ENCODE data around the gene CAMKK2.
"Not testable (repeated sequence)": the region's sequence is repeated elsewhere in the genome, so short reads cannot be mapped to it uniquely, and the experiment has no call there.

CAMKK2 gene

DNA sequence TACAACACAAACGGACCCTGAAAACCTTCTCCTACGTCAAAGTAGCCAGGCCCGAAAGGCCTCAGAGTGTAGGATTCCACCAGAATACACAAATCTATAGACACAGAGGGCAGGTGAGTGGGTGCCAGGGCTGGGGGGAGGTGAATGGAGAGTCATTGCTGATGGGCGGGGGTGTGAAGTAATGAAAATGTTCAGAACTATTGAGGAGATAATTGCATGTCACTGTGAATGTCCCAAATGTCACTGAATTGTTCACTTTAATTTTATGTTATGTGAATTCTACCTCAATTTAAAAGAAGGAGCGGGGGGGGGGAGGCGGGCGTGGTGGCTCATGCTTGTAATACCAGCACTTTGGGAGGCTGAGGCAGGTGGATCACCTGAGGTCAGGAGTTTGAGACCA, 50.6 kb downstream of the CAMKK2 start:
- DNase-seq (ENCODE audit: low read depth): no peak

DNA sequence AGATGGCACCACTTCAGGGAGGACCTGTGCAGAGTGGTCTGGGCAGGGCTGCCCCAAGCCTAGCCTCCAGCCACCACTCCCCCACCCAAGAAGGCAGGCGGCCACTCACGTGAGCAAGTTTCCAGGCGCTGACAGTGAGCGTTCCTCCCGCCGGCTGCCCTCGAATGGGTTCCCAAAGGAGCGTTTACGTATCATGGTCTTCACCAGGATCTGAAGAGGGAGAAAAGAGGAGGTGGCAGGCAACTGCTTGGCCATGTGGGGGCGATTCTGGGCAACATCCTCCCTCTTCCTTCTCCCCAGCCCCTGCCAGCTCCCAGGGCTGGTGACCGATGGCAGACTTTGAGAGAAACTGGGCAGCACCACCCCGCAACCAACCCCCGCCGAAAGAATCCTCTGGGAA, 51.5 kb downstream of the CAMKK2 start:
- no peak for DNase-seq (ENCODE audit: low read depth)

DNA sequence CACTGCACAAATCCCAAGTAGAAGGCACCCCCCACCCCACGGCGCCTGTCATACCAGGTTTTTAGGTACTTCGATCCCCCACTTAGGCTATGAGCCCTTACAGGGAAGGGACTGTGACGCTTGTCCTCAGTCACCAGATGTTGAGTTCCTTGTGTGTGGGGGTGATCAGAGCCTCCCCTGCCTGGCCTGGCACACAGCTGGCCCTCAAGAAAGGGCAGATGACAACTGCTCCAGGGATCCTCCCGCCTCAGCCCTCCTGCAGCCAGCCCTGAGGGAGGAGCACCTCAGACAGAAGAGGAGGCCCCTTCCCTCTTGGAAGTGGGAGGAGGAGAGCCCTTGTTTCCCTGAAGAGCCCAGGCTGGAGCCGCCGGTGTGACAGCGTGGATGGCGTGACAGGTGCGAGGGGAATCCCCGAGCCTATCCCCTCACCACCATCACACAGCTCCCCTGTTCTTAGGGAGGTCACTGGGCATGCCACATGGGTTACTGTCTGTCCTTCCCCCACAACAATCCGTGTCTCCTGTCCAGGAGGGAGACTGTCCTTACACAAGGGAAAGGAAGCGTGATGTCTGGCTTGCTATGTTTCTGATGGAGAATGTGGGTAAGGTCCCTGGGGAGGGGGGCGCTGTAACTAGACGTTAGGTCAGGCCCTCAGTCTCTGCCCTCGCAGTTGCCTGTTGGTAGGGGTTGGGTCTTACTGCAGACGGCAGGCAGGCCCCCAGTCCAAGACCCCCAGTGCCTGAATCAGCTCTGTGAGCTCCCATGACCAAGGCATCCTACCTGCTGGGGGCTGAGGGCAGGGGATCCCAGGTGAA, 55.1 kb downstream of the CAMKK2 start:
- DNase-seq (ENCODE audit: low read depth): no peak

DNA sequence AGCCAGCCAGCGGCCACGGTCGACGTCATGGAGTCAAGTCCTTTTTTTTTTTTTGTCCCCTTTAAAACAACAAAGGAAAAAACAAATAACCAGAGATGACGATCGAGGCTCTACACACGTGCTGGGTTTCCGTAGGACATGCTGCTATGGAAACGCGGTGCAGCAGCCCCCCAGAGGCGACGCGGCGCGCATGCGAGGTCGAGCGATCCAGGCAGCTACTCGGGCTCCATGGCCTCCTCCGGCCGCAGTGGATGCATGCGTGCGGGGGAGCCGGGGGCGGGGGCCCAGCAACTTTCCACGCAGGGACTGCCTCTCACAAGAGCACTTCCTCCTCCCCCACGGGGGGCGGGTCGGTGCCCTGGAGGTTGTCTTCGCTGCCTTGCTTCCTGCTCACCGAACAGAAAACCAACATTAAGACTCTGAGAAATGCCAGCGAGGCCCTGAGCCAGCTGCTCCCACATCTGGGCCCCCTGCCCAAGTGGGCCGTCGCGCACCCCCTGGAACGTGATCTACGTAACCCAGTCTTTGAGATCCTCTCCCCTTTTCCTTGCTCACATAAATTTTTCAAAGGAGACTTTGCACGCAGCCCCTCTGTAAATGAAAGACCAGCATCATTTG, 55.9 kb downstream of the CAMKK2 start:
- DNase-seq (ENCODE audit: low read depth): peak; percentile 87

DNA sequence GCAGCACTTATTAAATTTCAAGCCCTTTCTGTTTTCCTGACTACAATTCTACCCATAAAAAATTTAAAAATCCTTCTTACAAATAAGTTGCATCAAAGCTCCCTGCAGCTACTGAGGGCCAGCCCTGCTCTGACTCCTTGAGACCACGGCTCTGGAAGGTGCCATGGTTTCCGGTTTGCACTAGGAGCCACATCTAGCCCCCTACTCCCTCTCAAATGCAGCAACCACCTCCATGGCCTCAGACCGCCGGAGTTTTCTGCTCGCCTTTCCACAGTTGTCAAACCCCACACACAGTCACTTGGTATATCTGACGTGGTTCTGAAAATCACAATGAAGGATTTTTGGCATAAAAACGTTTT, 56.5 kb downstream of the CAMKK2 start:
- no peak for DNase-seq (ENCODE audit: low read depth)

DNA sequence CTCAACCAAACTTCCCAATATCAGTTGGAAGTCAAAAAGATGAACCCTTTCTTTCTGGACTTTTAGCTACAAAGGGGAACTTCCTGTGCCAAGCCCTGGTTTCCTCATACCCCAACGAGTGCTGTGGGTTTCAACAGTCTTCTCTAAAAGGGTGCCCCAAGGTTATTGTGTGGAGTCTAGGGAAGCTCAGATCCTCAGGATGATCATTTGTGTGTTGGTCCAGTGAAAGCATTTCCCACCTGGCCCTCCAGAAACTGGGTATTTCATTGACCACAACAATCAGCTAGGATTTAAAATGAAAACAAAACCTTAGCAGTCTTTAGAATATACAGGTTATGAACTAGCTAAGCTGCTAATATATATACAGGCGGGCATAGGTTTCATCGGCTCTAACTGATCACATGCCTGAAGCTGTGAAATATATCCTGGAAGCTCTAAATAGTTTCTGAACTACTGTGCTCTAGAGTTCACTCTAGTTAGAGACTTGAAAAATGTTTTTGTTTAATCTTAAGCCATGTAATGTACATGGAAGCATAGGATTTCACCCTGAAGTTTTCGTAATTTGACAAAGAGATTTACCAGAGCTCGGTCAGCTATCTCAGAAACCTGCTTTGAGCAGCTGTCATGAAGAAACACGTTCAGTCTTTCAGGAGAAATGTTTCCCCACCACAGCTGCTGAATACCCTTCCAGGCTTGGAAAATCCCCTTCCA, 57.0 kb downstream of the CAMKK2 start:
- DNase-seq (ENCODE audit: low read depth): no peak

DNA sequence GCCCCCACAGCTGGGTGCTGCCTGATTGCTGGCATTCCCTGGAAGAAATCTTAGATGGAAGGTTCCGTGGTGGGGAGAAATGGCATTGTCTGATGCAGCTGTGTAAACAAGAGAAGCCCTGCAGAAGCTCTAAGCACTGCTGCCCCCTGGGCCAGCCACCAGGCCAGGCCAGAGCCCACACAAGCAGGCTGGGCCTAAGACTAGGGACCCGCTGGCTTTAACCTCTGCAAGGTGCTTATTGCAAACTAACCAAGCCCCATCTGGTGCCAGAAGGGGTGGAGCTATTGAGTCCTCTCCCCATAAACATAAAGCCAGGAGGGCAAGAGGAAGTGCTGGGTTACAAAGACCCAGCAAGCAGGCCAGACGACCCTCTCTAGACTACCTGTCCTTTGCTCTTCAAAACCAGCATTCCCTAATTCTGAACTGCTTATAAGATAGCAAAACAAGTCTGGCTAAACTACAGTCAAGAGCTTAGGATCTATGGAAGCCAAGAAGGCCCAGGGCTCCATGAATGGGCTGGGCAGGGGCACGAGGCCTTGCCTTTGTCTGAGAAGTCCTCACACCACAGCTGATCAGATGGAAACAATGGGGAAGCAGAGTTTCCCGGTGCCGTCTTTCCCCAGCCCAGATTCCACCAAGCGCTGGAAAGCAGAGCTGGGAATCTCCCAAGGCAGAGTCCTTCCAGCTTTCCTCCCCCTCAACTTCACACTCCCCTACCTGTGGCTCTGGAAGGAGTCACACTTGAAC, 57.7 kb downstream of the CAMKK2 start:
- DNase-seq (ENCODE audit: low read depth): no peak

DNA sequence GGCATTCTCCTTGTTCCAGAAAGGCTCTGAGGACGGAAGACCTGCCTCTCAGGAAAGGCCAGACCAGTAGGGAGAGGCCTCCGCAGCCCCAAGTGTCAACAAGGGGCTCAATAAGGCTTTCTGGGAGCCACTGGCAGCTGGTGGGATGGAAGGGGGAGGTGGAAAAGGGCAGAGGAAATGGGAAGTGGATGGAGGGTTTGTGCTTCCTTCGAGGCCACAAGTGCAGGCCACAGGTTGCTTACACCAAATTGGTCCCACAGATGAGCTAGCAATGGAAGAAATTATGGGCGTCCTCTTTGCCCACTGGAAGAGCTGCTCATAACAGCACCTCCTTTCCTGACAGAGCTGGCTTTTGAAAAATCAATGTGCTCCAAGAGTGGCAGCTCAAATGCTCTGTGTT, 58.4 kb downstream of the CAMKK2 start:
- no peak for DNase-seq (ENCODE audit: low read depth)

DNA sequence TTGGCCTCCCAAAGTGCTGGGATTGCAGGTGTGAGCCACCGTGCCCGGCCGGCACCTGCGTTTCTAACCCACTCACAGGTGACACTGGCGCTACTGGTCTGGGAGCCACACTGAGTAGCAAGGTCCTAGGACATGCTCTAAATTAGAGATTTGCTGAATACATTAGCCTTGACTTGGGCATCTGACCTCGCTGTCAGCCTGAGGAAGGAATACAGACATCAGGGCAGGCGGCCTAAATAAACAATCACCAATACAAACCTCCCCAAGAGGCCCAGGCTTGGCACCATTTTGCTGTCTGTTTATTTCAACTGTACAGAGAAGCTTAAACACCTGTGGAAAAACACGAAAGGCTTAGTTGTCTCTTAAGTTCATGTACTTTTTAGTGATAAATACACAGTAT, 59.1 kb downstream of the CAMKK2 start:
- no peak for DNase-seq (ENCODE audit: low read depth)

DNA sequence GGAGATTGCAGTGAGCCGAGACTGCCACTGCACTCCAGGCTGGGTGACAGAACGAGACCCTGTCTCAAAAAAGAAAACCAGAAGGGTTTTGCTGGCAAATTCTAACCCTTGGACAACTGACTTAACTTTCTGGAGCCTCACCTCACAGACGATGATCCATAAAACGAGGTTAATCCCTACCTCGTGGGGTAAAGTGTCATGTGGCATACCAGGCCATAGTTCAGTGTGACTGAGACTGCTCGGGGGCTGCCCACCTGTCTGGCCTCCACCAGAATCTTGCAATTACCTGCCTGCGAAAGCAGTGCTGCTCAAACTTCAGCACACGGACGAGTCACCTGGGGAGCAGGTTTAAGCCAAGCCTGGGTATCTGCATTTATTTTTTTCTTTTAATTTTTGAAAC, 59.7 kb downstream of the CAMKK2 start:
- no peak for DNase-seq (ENCODE audit: low read depth)

DNA sequence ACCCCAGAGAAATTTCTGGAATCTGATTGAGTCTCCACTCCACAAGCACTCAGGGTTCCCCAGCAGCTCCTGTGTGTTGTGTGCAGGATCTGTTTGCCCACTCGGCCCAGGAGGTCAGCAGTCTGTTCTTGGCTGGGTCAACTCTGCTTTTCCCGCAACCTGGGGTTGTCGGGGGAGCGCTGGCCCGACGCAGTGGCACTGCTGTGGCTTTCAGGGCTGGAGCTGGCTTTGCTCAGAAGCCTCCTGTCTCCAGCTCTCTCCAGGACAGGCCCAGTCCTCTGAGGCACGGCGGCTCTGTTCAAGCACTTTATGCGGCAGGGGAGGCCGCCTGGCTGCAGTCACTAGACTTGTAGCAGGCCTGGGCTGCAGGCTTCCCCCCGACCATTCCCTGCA, 62.9 kb downstream of the CAMKK2 start:
- DNase-seq (ENCODE audit: low read depth): no peak

DNA sequence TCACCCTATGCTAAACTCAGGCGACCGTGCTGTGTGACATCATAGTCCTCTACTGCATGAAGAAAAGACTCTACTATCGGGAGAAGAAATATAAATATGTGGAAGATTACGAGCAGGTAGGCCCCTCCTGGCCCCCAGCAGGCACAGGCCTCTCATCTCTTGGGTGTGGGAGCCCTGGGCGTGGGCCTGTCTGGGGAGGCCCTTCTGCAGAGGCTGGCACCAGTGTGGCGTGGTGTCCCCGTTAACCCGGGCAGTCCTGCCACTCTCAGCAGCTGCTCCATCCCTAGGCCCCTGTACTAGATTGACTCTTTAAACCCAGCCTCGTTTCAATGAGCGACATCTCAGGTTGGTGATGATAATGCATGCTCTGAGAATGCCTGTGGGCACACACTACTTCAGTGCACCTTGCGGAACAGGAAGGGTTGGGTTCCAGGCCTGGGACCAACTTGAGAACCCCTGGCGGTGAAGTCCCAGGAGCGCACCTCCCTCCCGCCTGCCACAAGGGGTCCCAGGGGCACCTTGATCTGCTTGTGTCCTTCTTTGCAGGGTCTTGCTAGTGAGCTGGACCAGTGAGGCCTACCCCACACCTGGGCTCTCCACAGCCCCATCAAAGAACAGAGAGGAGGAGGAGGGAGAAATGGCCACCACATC, 63.4 kb downstream of the CAMKK2 start:
- no peak for DNase-seq (ENCODE audit: low read depth)

DNA sequence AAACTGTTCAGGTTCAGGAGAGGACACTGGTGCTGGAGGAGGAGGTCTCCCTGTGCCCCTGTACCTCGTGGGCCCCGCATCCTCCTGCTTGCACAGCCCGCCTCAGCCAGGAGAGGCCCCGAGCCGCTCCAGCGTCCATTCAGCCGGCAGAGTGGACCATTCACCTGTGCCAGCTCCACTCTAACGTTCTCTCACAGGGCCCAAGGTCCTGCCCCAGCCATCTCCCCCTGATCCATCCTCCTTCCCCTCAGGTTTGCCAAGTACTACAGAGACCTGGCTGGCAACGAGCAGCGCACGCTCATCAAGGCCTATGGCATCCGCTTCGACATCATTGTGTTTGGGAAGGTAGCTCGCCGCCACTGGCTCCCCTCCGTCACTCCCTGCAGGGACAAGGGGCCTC, 64.3 kb downstream of the CAMKK2 start:
- no peak for DNase-seq (ENCODE audit: low read depth)

DNA sequence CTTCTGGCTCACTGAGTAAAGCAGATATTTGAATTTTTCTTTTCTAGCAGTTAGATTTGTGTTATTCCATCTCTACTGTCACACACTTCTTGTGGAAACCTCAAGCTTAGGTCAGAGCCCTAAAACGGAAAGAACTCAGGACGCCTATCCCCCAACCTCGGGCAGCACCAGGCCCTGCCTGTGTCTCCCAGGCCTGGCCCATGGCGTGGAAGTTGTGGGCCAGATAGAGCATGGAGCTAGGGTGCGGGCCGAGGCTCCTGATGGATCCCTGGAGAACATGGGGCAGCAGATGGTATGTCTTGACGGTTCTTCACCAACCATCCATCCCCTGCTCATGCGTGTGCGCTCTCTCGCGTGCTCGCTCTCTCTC, 66.0 kb downstream of the CAMKK2 start:
- DNase-seq (ENCODE audit: low read depth): no peak

DNA sequence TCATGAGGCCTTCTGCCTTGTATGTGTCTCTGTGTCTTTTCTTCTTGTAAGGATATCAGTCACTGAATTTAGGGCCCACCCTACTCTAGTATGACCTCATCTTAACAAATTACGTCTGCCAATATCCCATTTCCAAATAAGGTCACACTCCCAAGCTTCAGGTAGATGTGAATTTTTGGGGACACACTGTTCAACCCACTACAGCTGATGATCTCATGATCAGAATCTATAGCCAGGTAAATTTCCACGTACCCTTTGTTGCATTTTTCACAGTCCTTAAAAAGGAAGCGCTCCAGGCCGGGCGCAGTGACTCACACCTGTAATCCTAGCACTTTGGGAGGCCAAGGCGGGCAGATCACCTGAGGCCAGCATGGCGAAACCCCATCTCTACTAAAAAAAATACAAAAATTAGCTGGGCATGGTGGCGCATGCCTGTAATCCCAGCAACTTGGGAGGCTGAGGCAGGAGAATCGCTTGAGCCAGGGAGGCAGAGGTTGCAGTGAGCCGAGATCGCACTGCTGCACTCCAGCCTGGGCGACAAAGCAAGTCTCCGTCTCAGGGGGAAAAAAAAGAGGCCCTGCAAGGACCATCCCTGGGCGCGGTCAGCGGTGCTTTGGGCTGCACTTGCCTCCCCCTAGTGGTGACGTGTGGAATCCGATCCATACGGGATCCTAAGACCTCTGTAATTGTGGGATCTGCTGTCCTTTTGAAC, 66.5 kb downstream of the CAMKK2 start:
- peak; percentile 43 for DNase-seq (ENCODE audit: low read depth)

DNA sequence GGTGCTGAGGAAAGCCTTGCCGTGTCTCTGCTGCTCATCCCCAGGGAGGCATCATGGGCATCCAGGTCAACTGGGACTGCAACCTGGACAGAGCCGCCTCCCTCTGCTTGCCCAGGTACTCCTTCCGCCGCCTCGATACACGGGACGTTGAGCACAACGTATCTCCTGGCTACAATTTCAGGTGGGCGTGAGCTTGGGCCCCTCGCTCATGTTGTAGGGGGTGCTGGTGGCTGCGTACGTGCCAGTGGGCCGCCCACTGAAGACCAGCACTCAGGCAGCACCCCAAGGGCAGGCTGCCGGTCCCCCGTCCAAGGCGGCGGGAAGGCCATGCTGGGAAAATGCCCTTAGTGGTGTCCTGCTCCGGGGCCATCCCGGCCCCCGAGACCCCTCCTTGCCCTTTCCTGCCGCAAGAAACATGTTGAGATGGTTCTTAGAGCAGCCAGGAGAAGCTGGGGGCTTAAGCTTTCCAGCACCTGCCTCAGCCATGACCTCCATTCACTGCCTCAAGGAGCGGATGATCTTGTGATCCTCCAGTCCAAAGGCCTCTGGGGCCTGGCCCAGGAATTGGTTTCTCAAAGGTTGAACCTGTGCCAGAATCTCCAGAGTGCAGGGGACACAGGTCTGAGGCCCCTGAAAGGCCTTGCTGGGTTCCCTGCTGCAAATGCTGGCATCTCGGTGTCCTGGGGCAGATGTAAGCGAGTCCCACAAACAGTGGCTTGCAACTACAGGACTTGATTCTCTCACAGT, 67.4 kb downstream of the CAMKK2 start:
- DNase-seq (ENCODE audit: low read depth): no peak

DNA sequence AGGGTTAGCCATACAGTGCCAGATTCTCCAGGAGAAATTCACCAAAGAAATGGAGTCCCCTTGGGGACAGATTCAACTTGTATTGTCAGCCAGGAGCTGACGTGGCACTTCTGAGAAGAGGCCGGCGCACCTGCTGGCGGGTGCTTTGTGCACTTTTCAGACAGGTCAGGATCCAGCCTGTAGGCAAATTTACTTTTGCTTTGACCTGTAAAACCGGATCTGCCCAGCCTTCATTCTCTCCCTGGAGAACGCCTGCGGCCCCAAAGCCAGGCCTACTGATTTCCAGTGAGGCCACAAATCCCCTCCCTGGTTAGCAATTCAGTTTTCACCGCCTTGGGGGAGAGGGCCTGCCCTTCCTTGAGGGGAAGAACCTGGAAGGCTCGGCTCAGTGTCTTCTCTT, 69.2 kb downstream of the CAMKK2 start:
- DNase-seq (ENCODE audit: low read depth): no peak

DNA sequence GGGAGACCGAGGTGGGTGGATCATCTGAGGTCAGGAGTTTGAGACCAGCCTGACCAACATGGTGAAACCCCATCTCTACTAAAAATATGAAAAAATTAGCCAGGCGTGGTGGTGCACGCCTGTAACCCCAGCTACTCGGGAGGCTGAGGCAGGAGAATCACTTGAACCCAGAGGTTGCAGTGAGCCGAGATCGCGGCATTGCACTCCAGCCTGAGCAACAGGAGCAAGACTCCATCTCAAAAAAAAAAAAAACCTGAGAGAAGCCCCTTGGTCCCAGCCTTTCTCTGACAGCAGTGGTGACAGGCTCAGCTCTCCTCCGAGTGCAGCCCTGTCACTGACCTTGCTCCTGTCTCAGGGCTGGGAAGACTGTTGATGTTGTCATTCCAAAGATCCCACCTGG, 69.6 kb downstream of the CAMKK2 start:
- not testable (repeated sequence) for DNase-seq (ENCODE audit: low read depth)

DNA sequence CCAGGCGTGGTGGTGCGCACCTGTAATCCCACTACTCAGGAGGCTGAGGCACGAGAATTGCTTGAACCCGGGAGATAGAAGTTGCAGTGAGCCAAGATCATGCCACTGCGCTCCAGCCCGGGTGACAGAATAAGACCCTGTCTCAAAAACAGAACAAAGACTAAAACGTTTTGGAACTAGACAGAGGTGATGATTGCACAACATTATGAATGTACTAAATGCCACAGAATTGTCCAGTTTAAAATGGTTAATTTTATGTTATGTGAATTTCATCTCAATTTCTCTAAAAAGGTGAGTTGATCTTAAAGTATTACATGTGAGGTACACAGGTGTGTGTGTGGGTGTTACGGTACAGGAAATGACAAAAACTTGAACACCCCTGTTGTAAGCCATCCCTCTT, 70.1 kb downstream of the CAMKK2 start:
- DNase-seq (ENCODE audit: low read depth): no peak

DNA sequence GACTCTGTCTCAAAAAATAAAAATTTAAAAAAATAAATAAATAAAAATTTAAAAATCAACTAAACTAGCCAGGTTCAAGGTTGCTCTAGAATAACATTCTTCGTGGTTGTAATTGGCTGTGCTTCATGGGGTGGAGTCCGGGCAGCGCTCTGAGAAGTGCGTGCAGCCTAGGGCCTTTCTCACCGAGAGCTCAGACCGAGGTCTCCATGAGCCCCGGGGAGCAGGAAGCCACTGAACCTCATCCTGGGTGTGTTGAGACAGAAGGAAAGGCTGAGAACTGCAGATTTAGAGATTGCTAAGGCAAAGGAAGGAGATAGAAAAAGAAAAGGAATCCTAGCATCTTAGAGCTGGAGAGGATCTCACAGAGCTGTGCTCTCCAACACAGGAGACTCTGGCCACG, 71.9 kb downstream of the CAMKK2 start:
- DNase-seq (ENCODE audit: low read depth): peak; percentile 23
